GM21423 (cell line): ENCODE data around the gene CWH43.
"Not testable (repeated sequence)": the region's sequence is repeated elsewhere in the genome, so short reads cannot be mapped to it uniquely, and the experiment has no call there.

Experiments used
- ATAC-seq: cut with Tn5 transposase; IDR thresholded peaks from one replicate; pipeline ENCODE4 v1.9.1; 2021; ENCODE audit warnings: mild to moderate bottlenecking, moderate library complexity; ENCODE audit not compliant: unreplicated experiment

The CWH43 gene

DNA sequence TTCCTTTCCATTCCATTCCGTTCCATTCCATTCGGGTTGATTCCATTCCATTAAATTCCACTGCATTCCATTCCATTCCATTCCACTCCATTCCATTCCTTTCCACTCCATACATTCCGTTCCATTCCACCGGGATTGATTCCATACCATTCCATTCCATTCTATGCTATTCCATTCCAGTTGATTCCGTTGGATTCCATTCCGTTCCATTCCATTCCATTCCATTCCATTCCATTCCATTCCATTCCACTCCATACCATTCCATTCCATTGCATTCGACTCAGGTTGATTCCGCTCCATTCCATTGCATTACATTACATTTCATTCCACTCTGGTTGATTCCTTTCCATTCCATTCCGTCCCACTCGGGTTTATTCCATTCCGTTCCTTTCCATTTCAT lies 110.1 kb downstream of the CWH43 start:
- not testable (repeated sequence) for ATAC-seq

DNA sequence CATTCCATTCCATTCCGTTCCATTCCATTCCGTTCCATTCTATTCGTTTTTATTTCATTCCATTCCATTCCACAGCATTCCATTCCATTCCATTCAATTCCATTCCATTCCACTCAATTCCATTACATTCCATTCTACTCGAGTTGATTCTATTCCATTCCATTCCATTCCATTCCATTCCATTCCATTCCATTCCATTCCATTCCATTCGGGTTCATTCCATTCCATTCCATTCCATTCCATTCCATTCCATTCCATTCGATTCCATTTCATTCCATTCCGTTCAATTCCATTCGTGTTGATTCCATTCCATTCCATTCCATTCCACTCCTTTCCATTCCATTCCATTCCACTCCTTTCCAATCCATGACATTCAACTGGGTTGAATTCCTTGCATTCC lies 110.6 kb downstream of the CWH43 start:
- peak; percentile 42 for ATAC-seq

DNA sequence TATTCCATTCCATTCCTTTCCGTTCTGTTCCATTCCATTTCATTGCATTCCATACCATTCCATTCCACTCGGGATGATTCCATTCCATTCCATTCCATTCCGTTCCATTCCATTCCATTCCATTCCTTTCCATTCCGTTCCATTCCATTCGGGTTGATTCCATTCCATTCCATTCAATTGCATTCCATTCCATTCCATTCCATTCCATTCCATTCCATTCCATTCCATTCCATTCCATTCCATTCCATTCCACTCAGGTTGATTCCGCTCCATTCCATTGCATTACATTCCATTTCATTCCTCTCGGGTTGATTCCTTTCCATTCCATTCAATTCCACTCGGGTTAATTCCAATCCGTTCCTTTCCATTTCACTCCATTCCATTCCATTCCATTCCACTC lies 111.0 kb downstream of the CWH43 start:
- ATAC-seq, result not testable (repeated sequence)

- not testable (repeated sequence) for ATAC-seq
These were observed 111.4 kb downstream of the CWH43 start for GRCh38 chr4:49097505-49097904.

DNA sequence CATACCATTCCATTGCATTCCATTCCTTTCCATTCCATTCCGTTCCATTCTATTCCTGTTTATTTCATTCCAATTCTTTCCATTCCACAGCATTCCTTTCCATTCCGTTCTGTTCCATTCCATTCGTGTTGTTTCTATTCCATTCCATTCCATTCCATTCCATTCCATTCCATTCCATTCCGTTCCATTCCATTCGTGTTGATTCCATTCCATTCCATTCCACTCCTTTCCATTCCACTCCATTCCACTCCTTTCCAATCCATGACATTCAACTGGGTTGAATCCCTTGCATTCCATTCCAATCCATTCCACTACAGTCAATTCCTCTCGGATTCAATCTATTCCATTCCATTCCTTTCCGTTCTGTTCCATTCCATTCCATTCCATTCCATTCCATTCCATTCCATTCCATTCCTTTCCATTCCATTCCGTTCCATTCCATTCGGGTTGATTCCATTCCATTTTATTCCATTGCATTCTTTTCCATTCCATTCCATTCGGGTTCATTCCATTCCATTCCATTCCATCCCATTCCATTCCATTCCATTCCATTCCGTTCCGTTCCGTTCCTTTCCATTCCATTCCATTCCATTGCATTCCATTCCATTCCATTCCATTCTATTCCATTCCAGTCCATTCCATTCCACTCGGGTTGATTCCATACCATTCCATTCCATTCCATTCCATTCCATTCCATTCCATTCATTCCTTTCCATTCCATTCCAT lies 112.1 kb downstream of the CWH43 start:
- ATAC-seq, result not testable (repeated sequence)

GRCh38 chr4:49099831-49100444 lies 113.9 kb downstream of the CWH43 start:
- not testable (repeated sequence) for ATAC-seq

GRCh38 chr4:49102344-49102898 lies 116.3 kb downstream of the CWH43 start:
- ATAC-seq, result not testable (repeated sequence)

DNA sequence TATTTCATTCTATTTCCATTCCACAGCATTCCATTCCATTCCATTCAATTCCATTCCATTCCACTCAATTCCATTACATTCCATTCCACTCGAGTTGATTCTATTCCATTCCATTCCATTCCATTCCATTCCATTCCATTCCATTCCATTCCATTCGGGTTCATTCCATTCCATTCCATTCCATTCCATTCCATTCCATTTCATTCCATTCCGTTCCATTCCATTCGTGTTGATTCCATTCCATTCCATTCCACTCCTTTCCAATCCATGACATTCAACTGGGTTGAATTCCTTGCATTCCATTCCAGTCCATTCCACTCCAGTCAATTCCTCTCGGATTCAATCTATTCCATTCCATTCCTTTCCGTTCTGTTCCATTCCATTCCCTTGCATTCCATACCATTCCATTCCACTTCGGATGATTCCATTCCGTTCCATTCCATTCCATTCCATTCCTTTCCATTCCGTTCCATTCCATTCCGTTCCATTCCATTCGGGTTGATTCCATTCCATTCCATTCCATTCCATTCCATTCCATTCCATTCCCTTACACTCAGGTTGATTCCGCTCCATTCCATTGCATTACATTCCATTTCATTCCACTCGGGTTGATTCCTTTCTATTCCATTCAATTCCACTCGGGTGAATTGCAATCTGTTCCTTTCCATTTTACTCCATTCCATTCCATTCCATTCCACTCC lies 117.5 kb downstream of the CWH43 start:
- peak; percentile 27 for ATAC-seq

DNA sequence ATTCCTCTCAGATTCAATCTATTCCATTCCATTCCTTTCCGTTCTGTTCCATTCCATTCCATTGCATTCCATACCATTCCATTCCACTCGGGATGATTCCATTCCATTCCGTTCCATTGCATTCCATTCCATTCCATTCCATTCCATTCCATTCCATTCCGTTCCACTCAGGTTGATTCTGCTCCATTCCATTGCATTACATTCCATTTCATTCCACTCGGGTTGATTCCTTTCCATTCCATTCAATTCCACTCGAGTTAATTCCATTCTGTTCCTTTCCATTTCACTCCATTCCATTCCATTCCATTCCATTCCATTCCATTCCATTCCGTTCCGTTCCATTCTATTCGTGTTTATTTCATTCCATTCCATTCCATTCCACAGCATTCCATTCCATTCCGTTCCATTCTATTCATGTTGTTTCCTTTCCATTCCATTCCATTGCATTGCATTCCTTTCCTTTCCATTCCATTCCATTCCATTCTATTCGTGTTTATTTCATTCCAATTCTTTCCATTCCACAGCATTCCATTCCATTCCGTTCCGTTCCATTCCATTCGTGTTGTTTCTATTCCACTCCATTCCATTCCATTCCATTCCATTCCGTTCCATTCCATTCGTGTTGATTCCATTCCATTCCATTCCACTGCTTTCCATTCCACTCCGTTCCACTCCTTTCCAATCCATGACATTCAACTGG lies 118.3 kb downstream of the CWH43 start:
- not testable (repeated sequence) for ATAC-seq

DNA sequence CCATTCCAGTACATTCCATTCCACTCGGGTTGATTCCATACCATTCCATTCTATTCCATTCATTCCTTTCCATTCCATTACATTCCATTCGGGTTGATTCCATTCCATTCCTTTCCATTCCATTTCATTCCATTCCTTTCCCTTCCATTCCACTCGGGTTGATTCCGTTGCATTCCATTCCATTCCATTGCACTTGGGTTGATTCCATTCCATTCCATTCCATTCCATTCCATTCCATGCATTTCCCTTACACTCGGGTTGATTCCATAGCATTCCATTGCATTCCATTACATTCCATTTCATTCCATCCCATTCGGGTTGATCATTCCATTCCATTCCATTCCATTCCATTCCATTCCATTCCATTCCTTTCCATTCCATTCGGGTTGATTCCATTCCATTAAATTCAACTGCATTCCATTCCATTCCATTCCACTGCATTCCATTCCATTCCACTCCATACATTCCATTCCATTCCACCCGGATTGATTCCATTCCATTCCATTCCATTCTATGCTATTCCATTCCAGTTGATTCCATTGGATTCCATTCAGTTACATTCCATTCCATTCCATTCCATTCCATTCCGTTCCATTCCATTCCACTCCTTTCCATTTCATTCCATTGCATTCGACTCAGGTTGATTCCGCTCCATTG lies 119.3 kb downstream of the CWH43 start:
- ATAC-seq, result not testable (repeated sequence)

DNA sequence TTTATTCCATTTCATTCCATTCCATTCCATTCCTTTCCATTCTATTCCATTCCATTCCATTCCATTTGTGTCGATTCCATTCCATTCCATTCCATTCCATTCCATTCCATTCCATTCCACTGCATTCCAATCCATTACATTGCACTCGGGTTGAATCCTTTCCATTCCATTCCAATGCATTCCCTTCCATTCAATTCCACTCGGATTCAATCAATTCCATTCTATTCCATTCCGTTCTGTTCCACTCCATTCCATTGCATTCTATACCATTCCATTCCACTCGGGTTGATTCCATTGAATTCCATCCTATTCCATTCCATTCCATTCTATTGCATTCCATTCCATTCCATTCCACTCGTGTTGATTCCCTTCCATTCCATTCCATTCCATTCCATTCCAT lies 121.2 kb downstream of the CWH43 start:
- ATAC-seq, result not testable (repeated sequence)

- ATAC-seq, result peak; percentile 27
These were observed 122.3 kb downstream of the CWH43 start for GRCh38 chr4:49108183-49108978.

- peak; percentile 37 for ATAC-seq
These were observed 123.6 kb downstream of the CWH43 start for GRCh38 chr4:49109567-49110166.

DNA sequence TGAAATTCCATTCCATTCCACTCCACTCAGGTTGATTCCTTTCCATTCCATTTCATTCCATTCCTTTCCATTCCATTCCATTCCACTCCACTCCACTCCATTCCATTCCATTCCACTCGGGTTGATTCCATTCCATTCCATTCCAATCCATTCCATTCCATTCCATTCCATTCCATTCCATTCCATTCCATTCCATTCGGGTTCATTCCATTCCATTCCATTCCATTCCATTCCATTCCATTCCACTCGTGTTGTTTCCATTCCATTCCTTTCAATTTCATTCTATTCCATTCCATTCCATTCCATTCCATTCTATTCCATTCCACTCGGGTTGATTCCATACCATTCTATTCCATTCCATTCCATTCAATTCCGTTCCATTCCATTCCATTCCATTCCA lies 124.5 kb downstream of the CWH43 start:
- ATAC-seq, result peak; percentile 52
